Measurements from ENCODE around the gene PTPRF.

- no peak for TF ChIP-seq CTCF (IDR thresholded peaks at IDR 0.05; ENCODE audit: borderline replicate concordance, extremely low read depth, low read length, poor library complexity, severe bottlenecking)
- no peak for TF ChIP-seq EZH2 (IDR thresholded peaks at IDR 0.05; ENCODE audit: borderline replicate concordance, low read depth, low read length, severe bottlenecking)
Observed at GRCh38 chr1:43584204-43584603, 53.5 kb downstream of the PTPRF start.
